ENCODE measurements around the gene PCDHGB4.

Gene PCDHGB4

GRCh38 chr5:141402553-141403243 lies 15.2 kb downstream of the PCDHGB4 start, which contains the start of gene PCDHGA9:
PCDHGA9 (plus strand) TSS chr5:141402778; CDS start chr5:141402953, 175 bp downstream.
- DNase-seq (ENCODE audit: low read depth in 2 of 2), result peak; percentile 41 to 63
- peak; percentile 53 for TF ChIP-seq CTCF (IDR thresholded peaks at IDR 0.05; ENCODE audit: low read depth, low read length)
- peak within 1 kb of the TSS; percentile 12 to 42 for H3K4me3 ChIP-seq (replicated peaks in 1 of 2; ENCODE audit: low read depth in 2 of 2, low read length in 2 of 2)

GRCh38 chr5:141403387-141403786 lies 15.9 kb downstream of the PCDHGB4 start:
- no peak for TF ChIP-seq CTCF (IDR thresholded peaks at IDR 0.05; ENCODE audit: low read depth, low read length)
- no peak for DNase-seq (ENCODE audit: low read depth in 2 of 2)
- no peak overlapping the region for H3K4me3 ChIP-seq (replicated peaks in 1 of 2; ENCODE audit: low read depth in 2 of 2, low read length in 2 of 2)

- H3K4me3 ChIP-seq (replicated peaks in 1 of 2; ENCODE audit: low read depth in 2 of 2, low read length in 2 of 2), result peak within 1 kb of the TSS; percentile 8 to 44
- peak; percentile 56 to 65 for DNase-seq (ENCODE audit: low read depth in 2 of 2)
Observed at GRCh38 chr5:141407790-141408505, 20.4 kb downstream of the PCDHGB4 start, which contains the start of gene PCDHGB6. PCDHGB6 (plus strand) TSS chr5:141408021; CDS start chr5:141408203, 182 bp downstream.

GRCh38 chr5:141409598-141410306 lies 22.3 kb downstream of the PCDHGB4 start:
- no peak for DNase-seq (ENCODE audit: low read depth in 2 of 2)
- TF ChIP-seq CTCF (IDR thresholded peaks at IDR 0.05; ENCODE audit: low read depth, low read length), result no peak
- H3K4me3 ChIP-seq (replicated peaks in 1 of 2; ENCODE audit: low read depth in 2 of 2, low read length in 2 of 2), result no peak overlapping the region

More at GRCh38 chr5:141407790-141408505, 20.4 kb downstream of the PCDHGB4 start, which contains the start of gene PCDHGB6:
- TF ChIP-seq CTCF (IDR thresholded peaks at IDR 0.05; ENCODE audit: low read depth, low read length), result peak; percentile 65

GRCh38 chr5:141411575-141411974 lies 24.1 kb downstream of the PCDHGB4 start:
- no peak overlapping the region for H3K4me3 ChIP-seq (replicated peaks in 1 of 2; ENCODE audit: low read depth in 2 of 2, low read length in 2 of 2)

More at GRCh38 chr5:141411575-141411974, 24.1 kb downstream of the PCDHGB4 start:
- no peak for DNase-seq (ENCODE audit: low read depth in 2 of 2)
- no peak for TF ChIP-seq CTCF (IDR thresholded peaks at IDR 0.05; ENCODE audit: low read depth, low read length)
